K562 (cell line): Measurements from ENCODE around the gene PLXNA2. TPM values are rescaled to one million over a fixed set of nuclear protein-coding genes. Genes with fewer than 3 reads are reported as not detected.

Experiments used
- ATAC-seq: fragments of 200-7000 bp; cut with Tn5 transposase; 3 replicates; pipeline ENCODE4 v1.9.1; 2020; ENCODE audit warnings: moderate library complexity
- BruUV-seq: library from RNA; stranded (reverse); fragments of 400-500 nt; replicated peaks from 2 replicates; lab custom pipeline; 2021; lab: Mats Ljungman, UMichigan
- CTCF ChIA-PET: fragments of 300-600 bp; formaldehyde crosslinking; extraction: SDS; loops from one replicate; lab custom pipeline; 2021; ENCODE audit warnings: low intra/inter-chr PET ratio; lab: Yijun Ruan, JAX
- POLR2A ChIA-PET: fragments of 300-600, 350-650 bp; sonication (Branson Sonifier 250); formaldehyde crosslinking; extraction: SDS; loops from one replicate; lab custom pipeline; 2021; ENCODE audit warnings: antibody characterized with exemption, inconsistent platforms; lab: Yijun Ruan, JAX
- DNase-seq, 4 experiments: peaks; one replicate each; pipeline versions ENCODE4 v3.0.0 to v3.0.0-alpha.2; 2011 to 2018; ENCODE audit warnings: low spot score in 3 of 4, mixed read lengths in 3 of 4; ENCODE audit errors: extremely low read depth in 1 of 4
- FAIRE-seq: peaks from 2 replicates; lab custom pipeline; 2011; peaks lifted over from hg19 to GRCh38; lab: Jason Lieb, UNC
- H2AFZ ChIP-seq: 2 replicates; pipeline ENCODE4 v1.6.0; 2011; ENCODE audit warnings: low read depth, low read length, control low read depth, inconsistent platforms
- H3K27ac ChIP-seq: fragments of 200-600 bp; 3 replicates; pipeline ENCODE4 v1.8.0; 2011; ENCODE audit warnings: low read depth, mild to moderate bottlenecking, control low read depth, inconsistent platforms, low read length, moderate library complexity, mixed read lengths; ENCODE audit errors: extremely low read depth
- H3K27me3 ChIP-seq, 2 experiments: fragments of 300-600 bp in 1 of 2; 2 replicates in 1 of 2; 3 replicates in 1 of 2; pipeline versions ENCODE4 v1.6.0 to v1.8.0; 2011; ENCODE audit warnings: inconsistent platforms in 2 of 2, low read length in 2 of 2, mild to moderate bottlenecking in 1 of 2, mixed read lengths in 1 of 2, moderate library complexity in 1 of 2; ENCODE audit not compliant: control insufficient read depth in 2 of 2, insufficient read depth in 2 of 2
- H3K36me3 ChIP-seq: fragments of 300-600 bp; 3 replicates; pipeline ENCODE4 v1.8.0; 2011; ENCODE audit warnings: mild to moderate bottlenecking, low read length, inconsistent platforms; ENCODE audit not compliant: control insufficient read depth, insufficient read depth
- H3K4me1 ChIP-seq, 2 experiments: fragments of 200-600 bp in 1 of 2; replicated peaks in 1 of 2; 2 replicates in 1 of 2; 3 replicates in 1 of 2; pipeline versions ENCODE4 v1.5.1 to v1.8.0; 2011; ENCODE audit warnings: inconsistent platforms in 2 of 2, low read length in 2 of 2, mild to moderate bottlenecking in 1 of 2, mixed read lengths in 1 of 2, moderate library complexity in 1 of 2; ENCODE audit not compliant: control insufficient read depth in 2 of 2, insufficient read depth in 2 of 2
- H3K4me2 ChIP-seq: 2 replicates; pipeline ENCODE4 v1.6.1; 2011; ENCODE audit warnings: low read length, control low read depth, inconsistent platforms, mixed read lengths; ENCODE audit not compliant: insufficient read depth
- H3K4me3 ChIP-seq: fragments of 200-600 bp; sonication (generic), shearing (Covaris generic); 2 replicates; pipeline ENCODE4 v1.5.1; 2016; ENCODE audit warnings: control low read depth, inconsistent platforms
- H3K79me2 ChIP-seq: fragments of 200-600 bp; 3 replicates; pipeline ENCODE4 v1.8.0; 2011; ENCODE audit warnings: low read length, inconsistent platforms; ENCODE audit not compliant: control insufficient read depth, insufficient read depth
- H3K9ac ChIP-seq, 2 experiments: 2 replicates each; pipeline versions ENCODE4 v1.6.0 to v1.6.1; 2011; ENCODE audit warnings: low read depth in 2 of 2, low read length in 2 of 2, control low read depth in 1 of 2, inconsistent platforms in 1 of 2, mild to moderate bottlenecking in 1 of 2, mixed read lengths in 1 of 2; ENCODE audit not compliant: insufficient read depth in 1 of 2
- H3K9me1 ChIP-seq: one replicate; pipeline ENCODE4 v1.6.0; 2011; ENCODE audit warnings: inconsistent platforms, mild to moderate bottlenecking, low read length, moderate library complexity; ENCODE audit not compliant: control insufficient read depth, insufficient read depth
- H3K9me3 ChIP-seq: replicated peaks from 2 replicates; pipeline ENCODE4 v1.5.1; 2011; ENCODE audit warnings: low read depth, low read length, inconsistent platforms; ENCODE audit not compliant: control insufficient read depth, insufficient read depth
- H4K20me1 ChIP-seq: replicated peaks from 2 replicates; pipeline ENCODE4 v1.6.1; 2011; ENCODE audit warnings: low read length, inconsistent platforms, mixed read lengths; ENCODE audit not compliant: control insufficient read depth, insufficient read depth
- ARNT ChIP-seq, 2 experiments: fragments of 450-650 bp; IDR thresholded peaks; 2 replicates each; pipeline ENCODE4 v1.6.1; 2016; ENCODE audit warnings: mild to moderate bottlenecking in 1 of 2
- BACH1 ChIP-seq: fragments of 200-800 bp; sonication (Bioruptor generic); IDR thresholded peaks from 2 replicates; pipeline ENCODE4 v1.6.1; 2016; ENCODE audit warnings: missing genetic modification characterization, missing compliant biosample characterization
- HNRNPLL ChIP-seq: fragments of 200-400 bp; formaldehyde crosslinking; IDR thresholded peaks from 2 replicates; pipeline ENCODE4 v1.6.1; 2017; ENCODE audit warnings: low read length, low read depth, mild to moderate bottlenecking; ENCODE audit not compliant: poor library complexity, severe bottlenecking
- ID3 ChIP-seq, 2 experiments: fragments of 250-450 bp in 1 of 2; fragments of 450-650 bp in 1 of 2; sonication (Bioruptor Pico) in 1 of 2; IDR thresholded peaks; 2 replicates each; pipeline versions ENCODE4 v1.6.1 to v1.8.0; 2016 to 2021; ENCODE audit warnings: mild to moderate bottlenecking in 2 of 2, moderate library complexity in 2 of 2, missing compliant biosample characterization in 1 of 2, missing genetic modification characterization in 1 of 2
- MAZ ChIP-seq, 2 experiments: fragments of 450-650 bp in 1 of 2; sonication (generic) in 1 of 2; formaldehyde crosslinking; IDR thresholded peaks in 1 of 2; conservative IDR thresholded peaks in 1 of 2; 2 replicates each; pipeline versions ENCODE4 v1.4.0 to v1.5.0; 2020; ENCODE audit warnings: mild to moderate bottlenecking in 1 of 2, missing genetic modification reagents in 1 of 2
- MYNN ChIP-seq, 2 experiments: sonication (generic); formaldehyde crosslinking in 1 of 2; IDR thresholded peaks; 2 replicates each; pipeline versions ENCODE4 v1.5.0 to v1.6.1; 2016 to 2020; ENCODE audit warnings: antibody characterized with exemption in 1 of 2, missing genetic modification reagents in 1 of 2
- RAD21 ChIP-seq, 2 experiments: fragments of 250-450 bp in 1 of 2; fragments of 450-650 bp in 1 of 2; sonication (Bioruptor Pico) in 1 of 2; formaldehyde crosslinking in 1 of 2; IDR thresholded peaks in 1 of 2; conservative IDR thresholded peaks in 1 of 2; 2 replicates each; pipeline versions ENCODE4 v1.4.0 to v1.8.0; 2020 to 2022; ENCODE audit warnings: mild to moderate bottlenecking in 2 of 2, moderate library complexity in 1 of 2
- RCOR1 ChIP-seq, 2 experiments: IDR thresholded peaks; 2 replicates each; pipeline ENCODE4 v1.6.1; 2012; ENCODE audit warnings: low read depth in 2 of 2, low read length in 2 of 2, borderline replicate concordance in 1 of 2, improper control_type of control experiment in 1 of 2
- SMAD4 ChIP-seq: fragments of 250-450 bp; sonication (Bioruptor Pico); conservative IDR thresholded peaks from 2 replicates; pipeline ENCODE4 v1.8.0; 2021; ENCODE audit warnings: inconsistent platforms, mild to moderate bottlenecking, moderate library complexity
- SMARCE1 ChIP-seq: fragments of 450-650 bp; IDR thresholded peaks from 2 replicates; pipeline ENCODE4 v1.7.1; 2016; ENCODE audit warnings: mild to moderate bottlenecking
- TBL1XR1 ChIP-seq, 2 experiments: IDR thresholded peaks; 2 replicates each; pipeline ENCODE4 v1.6.1; 2012; ENCODE audit warnings: improper control_type of control experiment in 2 of 2, low read length in 2 of 2, mild to moderate bottlenecking in 1 of 2
- TCF3 ChIP-seq: sonication (generic); formaldehyde crosslinking; IDR thresholded peaks from 2 replicates; pipeline ENCODE4 v1.4.0; 2020; ENCODE audit warnings: mild to moderate bottlenecking, missing genetic modification reagents
- TCF7L2 ChIP-seq: fragments of 150-350 bp; IDR thresholded peaks from 2 replicates; pipeline ENCODE4 v1.6.1; 2016; ENCODE audit warnings: low read depth, mild to moderate bottlenecking, low read length, moderate library complexity
- WGBS: fragments of 100-300 bp; shearing (Covaris generic); methylation state at CpG from one replicate; pipeline ENCODE4 v1.1.6; 2016; ENCODE audit warnings: low coverage, mixed read lengths; ENCODE audit not compliant: insufficient coverage; ENCODE audit errors: missing lambda C conversion rate; 5-methylcytosine and 5-hydroxymethylcytosine counted together
- in situ Hi-C: fragments of 300-500 bp; cut with MboI; formaldehyde crosslinking; loops from 4 replicates; pipeline ENCODE4 v1.15.0; 2018; ENCODE audit warnings: inconsistent platforms, mixed read lengths
- intact Hi-C: fragments of 100-400 bp; cut with micrococcal nuclease; formaldehyde crosslinking; loops from 2 replicates; pipeline ENCODE4 v1.14.2; 2022
- polyA plus RNA-seq, 8 experiments: library from polyadenylated mRNA; depleted of rRNA in 4 of 8; stranded (reverse) in 5 of 8; unstranded in 3 of 8; fragments of >200 nt; fragmentation: Nextera tagmentation in 2 of 8; fragmentation: Illumina TruSeq in 1 of 8; extraction: Ambion mirVana in 2 of 8; extraction: Trizol in 1 of 8; gene quantifications; 2 replicates each; pipeline versions ENCODE4 v1.2.1 to v1.2.3, GENCODE V29; 2011 to 2014; ENCODE audit warnings: inconsistent platforms in 1 of 8, missing spikeins in 1 of 8
- total RNA-seq, 7 experiments: library from RNA; depleted of rRNA in 6 of 7; stranded (reverse); fragments of >200 nt in 6 of 7; fragmentation: Illumina TruSeq in 2 of 7; extraction: Trizol in 2 of 7; gene quantifications; 2 replicates each; pipeline versions ENCODE4 v1.2.1 to v1.2.3, GENCODE V29; 2011 to 2021; ENCODE audit warnings: low replicate concordance in 1 of 7

PLXNA2 gene
- total and polyA plus RNA-seq, 9 of the 15 experiments (the other 6 are each of a cell fraction or from before 2014, with no cell fraction given): 0.01 to 1.3 (median 0.32) TPM

- TF ChIP-seq MAZ (CRISPR knock-in tag; conservative IDR thresholded peaks at IDR 0.05 in 1 of 2, IDR thresholded peaks at IDR 0.05 in 1 of 2): peak in 1 of 2 experiments; percentile 21; a peak in 1 of 4 replicates
- TF ChIP-seq SMARCE1: 0 out of 2 replicates have a peak, but pooled peaks have one; percentile 38
- peak; percentile 14 to 38; a peak in 2 of 4 replicates for TF ChIP-seq RAD21 (CRISPR knock-in tag; conservative IDR thresholded peaks at IDR 0.05 in 1 of 2, IDR thresholded peaks at IDR 0.05 in 1 of 2)
- peak; percentile 33; the same call in 1 of the 2 replicates for TF ChIP-seq TCF3 (CRISPR knock-in tag)
- TF ChIP-seq SMAD4 (CRISPR knock-in tag): peak; percentile 62; the same call in 1 of the 2 replicates
- TF ChIP-seq HNRNPLL: peak; percentile 34
- peak; percentile 45; the same call in 1 of the 2 replicates for TF ChIP-seq MYNN (IDR thresholded peaks at IDR 0.05)
- no peak for TF ChIP-seq MYNN (CRISPR knock-in tag; IDR thresholded peaks at IDR 0.05)
- 0 out of 4 replicates have a peak, but pooled peaks of 1 of the 2 experiments have one; percentile 18 for TF ChIP-seq TBL1XR1 (IDR thresholded peaks at IDR 0.05; ENCODE audit: low read length in 2 of 2)
- TF ChIP-seq RCOR1 (IDR thresholded peaks at IDR 0.05; ENCODE audit: borderline replicate concordance in 1 of 2, low read depth in 2 of 2, low read length in 2 of 2): 0 out of 4 replicates have a peak, but pooled peaks of 1 of the 2 experiments have one; percentile 44
- TF ChIP-seq BACH1 (tag): no peak
- no peak for TF ChIP-seq ARNT (IDR thresholded peaks at IDR 0.05)
Measured at GRCh38 chr1:208164609-208165008, 79.6 kb downstream of the PLXNA2 start (continued).

- H3K27me3 ChIP-seq: peaks cover 2 to 10% of the 10 kb centered on the region in 2 experiments; a peak in 4 of 5 replicates
- no peak overlapping the region for H3K27ac ChIP-seq
- H3K9ac ChIP-seq: no peak overlapping the region
- peaks cover 29 to 34% of the 10 kb centered on the region in 2 experiments; a peak in 4 of 5 replicates for H3K4me1 ChIP-seq
- CTCF ChIA-PET: no interaction called here
- no peaks in the 10 kb centered on the region for H3K9me1 ChIP-seq
- H2AFZ ChIP-seq: no peak overlapping the region
- FAIRE-seq (no peak), ATAC-seq (no peak), DNase-seq (no peak)
- no peaks in the 10 kb centered on the region for H3K36me3 ChIP-seq
- 33% methylated on average over 1 of the region's 1 CpG for WGBS
- no TSS peak for BruUV-seq
- H3K9me3 ChIP-seq: no peaks in the 10 kb centered on the region
- no peak overlapping the region for H3K4me3 ChIP-seq
- intact Hi-C loops: no loop called here
- no peaks in the 10 kb centered on the region for H4K20me1 ChIP-seq
- in situ Hi-C loops: no loop called here
- no peak overlapping the region for H3K4me2 ChIP-seq
- POLR2A ChIA-PET: interaction anchor here (0.7 to 1.6 kb wide), 4 partner anchors 7 to 24 kb away, joined by 3 to 4 read pairs (median 3); no protein-coding TSS in a partner anchor
- H3K79me2 ChIP-seq: no peaks in the 10 kb centered on the region
- TF ChIP-seq TCF7L2 (no peak), RCOR1 (IDR thresholded peaks at IDR 0.05; ENCODE audit: borderline replicate concordance in 1 of 2, low read depth in 2 of 2, low read length in 2 of 2) (no peak), ID3 (CRISPR knock-in tag; IDR thresholded peaks at IDR 0.05) (no peak), ID3 (tag; IDR thresholded peaks at IDR 0.05) (no peak)
Measured at GRCh38 chr1:208163539-208163938, 80.6 kb downstream of the PLXNA2 start.
